Liver (tissue), 9 donors: Measurements from ENCODE around the gene AGT. TPM values are rescaled to one million over a fixed set of nuclear protein-coding genes. Genes with fewer than 3 reads are reported as not detected.

Experiments
- DNase-seq: peaks from one replicate; pipeline ENCODE4 v3.0.0-alpha.2; 2017; ENCODE audit warnings: low spot score
- H3K27ac ChIP-seq, 2 donors: one replicate each; pipeline ENCODE4 v1.7.0; 2013; ENCODE audit warnings: inconsistent platforms in 2 of 2, low read length in 2 of 2, control low read depth in 1 of 2, low read depth in 1 of 2, mild to moderate bottlenecking in 1 of 2
- H3K27me3 ChIP-seq, 4 donors: one replicate each; pipeline versions ENCODE4 v1.6.1 to v1.7.0; 2013; ENCODE audit warnings: low read length in 3 of 4, inconsistent platforms in 1 of 4, mild to moderate bottlenecking in 1 of 4, moderate library complexity in 1 of 4; ENCODE audit not compliant: control insufficient read depth in 4 of 4, insufficient read depth in 4 of 4
- H3K36me3 ChIP-seq, 4 donors: one replicate each; pipeline versions ENCODE4 v1.6.1 to v1.7.0; 2013; ENCODE audit warnings: low read length in 3 of 4, mild to moderate bottlenecking in 3 of 4, low read depth in 1 of 4, moderate library complexity in 1 of 4; ENCODE audit not compliant: control insufficient read depth in 4 of 4, insufficient read depth in 3 of 4
- H3K4me1 ChIP-seq, 4 donors: one replicate each; pipeline versions ENCODE4 v1.6.1 to v1.7.0; 2013; ENCODE audit warnings: low read length in 3 of 4, mild to moderate bottlenecking in 3 of 4, moderate library complexity in 1 of 4; ENCODE audit not compliant: control insufficient read depth in 4 of 4, insufficient read depth in 4 of 4
- H3K4me3 ChIP-seq, 3 donors: one replicate each; pipeline versions ENCODE4 v1.6.1 to v1.7.0; 2013; ENCODE audit warnings: low read length in 3 of 3, control low read depth in 1 of 3, low read depth in 1 of 3, mild to moderate bottlenecking in 1 of 3
- H3K9ac ChIP-seq, 2 donors: one replicate each; pipeline ENCODE4 v1.7.0; 2013; ENCODE audit warnings: low read length in 2 of 2, mild to moderate bottlenecking in 2 of 2, moderate library complexity in 2 of 2, control low read depth in 1 of 2, low read depth in 1 of 2
- H3K9me3 ChIP-seq, 4 donors: one replicate each; pipeline versions ENCODE4 v1.6.1 to v1.7.0; 2013; ENCODE audit warnings: low read length in 3 of 4; ENCODE audit not compliant: control insufficient read depth in 4 of 4
- ATF3 ChIP-seq: IDR thresholded peaks from 2 replicates; pipeline ENCODE4 v1.6.1; 2016; ENCODE audit warnings: antibody characterized with exemption
- CTCF ChIP-seq: fragments of 150-350 bp; IDR thresholded peaks from 2 replicates; pipeline ENCODE4 v1.5.1; 2017; ENCODE audit warnings: improper control_type of control experiment, low read depth, low read length; ENCODE audit not compliant: missing input control
- EGR1 ChIP-seq, 2 donors: IDR thresholded peaks; 2 replicates each; pipeline ENCODE4 v1.6.1; 2016 to 2018; ENCODE audit warnings: antibody characterized with exemption in 2 of 2, low read depth in 2 of 2
- FOXA2 ChIP-seq: IDR thresholded peaks from 2 replicates; pipeline ENCODE4 v1.6.1; 2016; ENCODE audit warnings: antibody characterized with exemption
- GABPA ChIP-seq, 2 donors: IDR thresholded peaks in 1 of 2; conservative IDR thresholded peaks in 1 of 2; 2 replicates each; pipeline ENCODE4 v1.6.1; 2016; ENCODE audit warnings: antibody characterized with exemption in 2 of 2, mild to moderate bottlenecking in 1 of 2, moderate library complexity in 1 of 2
- JUND ChIP-seq, 2 donors: IDR thresholded peaks; 2 replicates each; pipeline ENCODE4 v1.6.1; 2016; ENCODE audit warnings: antibody characterized with exemption in 2 of 2
- MAX ChIP-seq: IDR thresholded peaks from 2 replicates; pipeline ENCODE4 v1.6.1; 2016; ENCODE audit warnings: antibody characterized with exemption
- NR2F2 ChIP-seq: IDR thresholded peaks from 2 replicates; pipeline ENCODE4 v1.6.1; 2016; ENCODE audit warnings: antibody characterized with exemption
- RAD21 ChIP-seq, 2 donors: IDR thresholded peaks; 2 replicates each; pipeline ENCODE4 v1.6.1; 2016; ENCODE audit warnings: antibody characterized with exemption in 2 of 2, mild to moderate bottlenecking in 2 of 2
- REST ChIP-seq: IDR thresholded peaks from 2 replicates; pipeline ENCODE4 v1.6.1; 2016; ENCODE audit warnings: antibody characterized with exemption, mild to moderate bottlenecking
- RXRA ChIP-seq, 2 donors: IDR thresholded peaks; 2 replicates each; pipeline ENCODE4 v1.6.1; 2017 to 2018; ENCODE audit warnings: antibody characterized with exemption in 2 of 2, mild to moderate bottlenecking in 1 of 2
- SP1 ChIP-seq: IDR thresholded peaks from 2 replicates; pipeline ENCODE4 v1.6.1; 2018; ENCODE audit warnings: antibody characterized with exemption, mild to moderate bottlenecking
- TAF1 ChIP-seq: conservative IDR thresholded peaks from 2 replicates; pipeline ENCODE4 v1.6.1; 2016; ENCODE audit warnings: antibody characterized with exemption, mild to moderate bottlenecking
- YY1 ChIP-seq: IDR thresholded peaks from 2 replicates; pipeline ENCODE4 v1.6.1; 2016; ENCODE audit warnings: antibody characterized with exemption, mild to moderate bottlenecking
- ZBTB33 ChIP-seq: IDR thresholded peaks from 2 replicates; pipeline ENCODE4 v1.6.1; 2016; ENCODE audit warnings: antibody characterized with exemption
- WGBS: extraction: QIAGEN DNeasy Blood & Tissue Kit; methylation state at CpG from one replicate; pipeline ENCODE4 v1.1.7; 2013; 5-methylcytosine and 5-hydroxymethylcytosine counted together
- polyA plus RNA-seq, 2 donors: library from polyadenylated mRNA; stranded (reverse) in 1 of 2; unstranded in 1 of 2; fragments of 200-250 nt in 1 of 2; fragments of >200 nt in 1 of 2; fragmentation: Nextera tagmentation in 1 of 2; extraction: Ambion mirVana in 1 of 2; gene quantifications; one replicate each; pipeline versions ENCODE4 v1.2.1 to v1.2.3, GENCODE V29; 2013 to 2015
- total RNA-seq, 2 donors: library from RNA; depleted of rRNA; stranded (reverse); fragments of >200 nt; gene quantifications; one replicate each; pipeline ENCODE4 v1.2.3, GENCODE V29; 2014
- donor health status: healthy.
- donor health status: healthy.
- donor health status: healthy.
- donor health status: healthy.
- donor health status: healthy.

AGT gene
- total and polyA plus RNA-seq, 4 donors, result 1,430 to 5,119 (median 2,089) TPM

GRCh38 chr1:230686747-230687146 lies 27.2 kb downstream of the AGT start:
- Histone ChIP-seq H3K4me1 (peaks cover 3 to 14% (median 8%) of the 10 kb centered on the region in 4 donors), H3K9ac (no peak overlapping the region), H3K4me3 (no peak overlapping the region), H3K9me3 (no peaks in the 10 kb centered on the region), H3K36me3 (peaks cover 13 to 46% (median 44%) of the 10 kb centered on the region in 4 donors), H3K27ac (no peak overlapping the region), H3K27me3 (no peaks in the 10 kb centered on the region)
- DNase-seq, result no peak
- no peak for TF ChIP-seq RAD21 (IDR thresholded peaks at IDR 0.05)
- TF ChIP-seq ATF3, result no peak
- TF ChIP-seq TAF1, result no peak
- no peak for TF ChIP-seq FOXA2
- no peak for TF ChIP-seq NR2F2
- no peak for TF ChIP-seq REST
- no peak for TF ChIP-seq EGR1 (IDR thresholded peaks at IDR 0.05; ENCODE audit: low read depth in 2 of 2)
- TF ChIP-seq JUND (IDR thresholded peaks at IDR 0.05), result no peak
- no peak for TF ChIP-seq CTCF
- no peak for TF ChIP-seq GABPA (IDR thresholded peaks at IDR 0.05 in 1 of 2, conservative IDR thresholded peaks at IDR 0.05 in 1 of 2)
- no peak for TF ChIP-seq YY1
- no peak for TF ChIP-seq RXRA (IDR thresholded peaks at IDR 0.05)
- TF ChIP-seq MAX, result no peak
- no peak for TF ChIP-seq ZBTB33
- no peak for TF ChIP-seq SP1
- WGBS, result 86% methylated on average over 5 of the region's 5 CpGs

GRCh38 chr1:230684998-230685397 lies 28.9 kb downstream of the AGT start:
- no peaks in the 10 kb centered on the region for H3K27me3 ChIP-seq
- H3K9me3 ChIP-seq, result no peaks in the 10 kb centered on the region
- peaks cover 17 to 28% (median 20%) of the 10 kb centered on the region in 4 donors for H3K4me1 ChIP-seq
- no peak for TF ChIP-seq RXRA (IDR thresholded peaks at IDR 0.05)
- TF ChIP-seq EGR1 (IDR thresholded peaks at IDR 0.05; ENCODE audit: low read depth in 2 of 2), result no peak
- WGBS, result 69% methylated on average over 5 of the region's 5 CpGs
- no peak for DNase-seq
- H3K27ac ChIP-seq, result no peak overlapping the region
- peaks cover 8 to 35% (median 31%) of the 10 kb centered on the region in 4 donors for H3K36me3 ChIP-seq
- H3K4me3 ChIP-seq, result no peak overlapping the region
- no peak overlapping the region for H3K9ac ChIP-seq
